ENCODE results near the gene CCDC88C. TPM values are rescaled to one million over a fixed set of nuclear protein-coding genes. Genes with fewer than 3 reads are reported as not detected.

The CCDC88C gene
- total and polyA plus RNA-seq, 11 donors, result 2.4 to 15.6 (median 4.8) TPM

- H3K4me3 ChIP-seq, result no peak overlapping the region
- H3K4me1 ChIP-seq, result peaks cover 0 to 69% (median 53%) of the 10 kb centered on the region in 12 donors
- intact Hi-C loops (cut with DNase I), result loop anchor here in 8 of 10 donors (1.0 to 10.0 kb wide), 3 partner anchors 95 to 592 kb away; no protein-coding TSS in a partner anchor
- ATAC-seq (no peak), DNase-seq (no peak)
- H3K9me3 ChIP-seq, result no peaks in the 10 kb centered on the region
- TF ChIP-seq, protein P1, sequence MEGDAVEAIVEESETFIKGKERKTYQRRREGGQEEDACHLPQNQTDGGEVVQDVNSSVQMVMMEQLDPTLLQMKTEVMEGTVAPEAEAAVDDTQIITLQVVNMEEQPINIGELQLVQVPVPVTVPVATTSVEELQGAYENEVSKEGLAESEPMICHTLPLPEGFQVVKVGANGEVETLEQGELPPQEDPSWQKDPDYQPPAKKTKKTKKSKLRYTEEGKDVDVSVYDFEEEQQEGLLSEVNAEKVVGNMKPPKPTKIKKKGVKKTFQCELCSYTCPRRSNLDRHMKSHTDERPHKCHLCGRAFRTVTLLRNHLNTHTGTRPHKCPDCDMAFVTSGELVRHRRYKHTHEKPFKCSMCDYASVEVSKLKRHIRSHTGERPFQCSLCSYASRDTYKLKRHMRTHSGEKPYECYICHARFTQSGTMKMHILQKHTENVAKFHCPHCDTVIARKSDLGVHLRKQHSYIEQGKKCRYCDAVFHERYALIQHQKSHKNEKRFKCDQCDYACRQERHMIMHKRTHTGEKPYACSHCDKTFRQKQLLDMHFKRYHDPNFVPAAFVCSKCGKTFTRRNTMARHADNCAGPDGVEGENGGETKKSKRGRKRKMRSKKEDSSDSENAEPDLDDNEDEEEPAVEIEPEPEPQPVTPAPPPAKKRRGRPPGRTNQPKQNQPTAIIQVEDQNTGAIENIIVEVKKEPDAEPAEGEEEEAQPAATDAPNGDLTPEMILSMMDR (IDR thresholded peaks at IDR 0.05), result no peak
- TF ChIP-seq POLR2A (IDR thresholded peaks at IDR 0.05), result no peak
- H3K36me3 ChIP-seq, result peaks cover 0 to 26% (median 0%) of the 10 kb centered on the region in 9 donors
- peak overlapping the region; percentile 50 to 89 (median 76) for H3K27ac ChIP-seq
- WGBS, 4 donors, result 85 to 89% (median 87%) methylated on average over 6 of the region's 6 CpGs
- H3K27me3 ChIP-seq, result no peaks in the 10 kb centered on the region
These were observed 94.6 kb downstream of the CCDC88C start for GRCh38 chr14:91323031-91323430.

- WGBS, 4 donors, result 65 to 76% (median 73%) methylated on average over 6 of the region's 6 CpGs
- DNase-seq (no peak), ATAC-seq (no peak)
- H3K27me3 ChIP-seq, result no peaks in the 10 kb centered on the region
- H3K4me3 ChIP-seq, result no peak overlapping the region
- H3K4me1 ChIP-seq, result peaks cover 0 to 71% (median 55%) of the 10 kb centered on the region in 12 donors
- peaks cover 0 to 26% (median 0%) of the 10 kb centered on the region in 9 donors for H3K36me3 ChIP-seq
- TF ChIP-seq POLR2A (IDR thresholded peaks at IDR 0.05), result no peak
- TF ChIP-seq, protein P1 (IDR thresholded peaks at IDR 0.05), result no peak
- peak overlapping the region in 11 of 12 donors; percentile 66 to 89 (median 77) for H3K27ac ChIP-seq
- H3K9me3 ChIP-seq, result no peaks in the 10 kb centered on the region
- intact Hi-C loops (cut with DNase I), result loop anchor here in 8 of 10 donors (1.0 to 10.0 kb wide), 3 partner anchors 96 to 592 kb away; no protein-coding TSS in a partner anchor
These were observed 95.0 kb downstream of the CCDC88C start for GRCh38 chr14:91322623-91323022.

GRCh38 chr14:91321131-91321530 is 96.5 kb downstream of the CCDC88C start:
- intact Hi-C loops (cut with DNase I), result loop anchor here in 2 of 10 donors (10.0 kb wide), 1 partner anchor 594 kb away; no protein-coding TSS in a partner anchor
- Histone ChIP-seq H3K4me1 (peaks cover 10 to 72% (median 56%) of the 10 kb centered on the region in 12 donors), H3K27ac (peak overlapping the region in 6 of 12 donors; percentile 3 to 58 (median 28))

GRCh38 chr14:91320266-91320665 is 97.4 kb downstream of the CCDC88C start:
- peaks cover 10 to 72% (median 52%) of the 10 kb centered on the region in 12 donors for H3K4me1 ChIP-seq
- 95 to 97% (median 96%) methylated on average over 9 of the region's 9 CpGs for WGBS, 4 donors
- no peak overlapping the region for H3K4me3 ChIP-seq
- ATAC-seq (no peak), DNase-seq (no peak)
- peaks cover 0 to 29% (median 0%) of the 10 kb centered on the region in 9 donors for H3K36me3 ChIP-seq
- no peaks in the 10 kb centered on the region for H3K27me3 ChIP-seq
- no peak for TF ChIP-seq POLR2A (IDR thresholded peaks at IDR 0.05)
- TF ChIP-seq, protein P1 (IDR thresholded peaks at IDR 0.05), result no peak
- no peaks in the 10 kb centered on the region for H3K9me3 ChIP-seq
- no peak overlapping the region for H3K27ac ChIP-seq
- intact Hi-C loops (cut with DNase I), result loop anchor here in 2 of 10 donors (10.0 kb wide), 1 partner anchor 595 kb away; no protein-coding TSS in a partner anchor

More at GRCh38 chr14:91321131-91321530, 96.5 kb downstream of the CCDC88C start:
- H3K36me3 ChIP-seq, result peaks cover 0 to 26% (median 0%) of the 10 kb centered on the region in 9 donors
- no peak overlapping the region for H3K4me3 ChIP-seq
- H3K9me3 ChIP-seq, result no peaks in the 10 kb centered on the region
- DNase-seq (no peak), ATAC-seq (no peak)
- H3K27me3 ChIP-seq, result no peaks in the 10 kb centered on the region
- no peak for TF ChIP-seq POLR2A (IDR thresholded peaks at IDR 0.05)
- TF ChIP-seq, protein P1 (IDR thresholded peaks at IDR 0.05), result no peak
- WGBS, 4 donors, result 72 to 79% (median 75%) methylated on average over 10 to 12 of the region's 12 CpGs
